GM19324 (cell line): Measurements from ENCODE around the gene STAMBP.
"Not testable (repeated sequence)": the region's sequence is repeated elsewhere in the genome, so short reads cannot be mapped to it uniquely, and the experiment has no call there.

Experiments used
- ATAC-seq: cut with Tn5 transposase; IDR thresholded peaks from one replicate; pipeline ENCODE4 v1.9.1; 2021; ENCODE audit warnings: mild to moderate bottlenecking, moderate library complexity; ENCODE audit not compliant: unreplicated experiment, low FRiP score

The STAMBP gene

DNA sequence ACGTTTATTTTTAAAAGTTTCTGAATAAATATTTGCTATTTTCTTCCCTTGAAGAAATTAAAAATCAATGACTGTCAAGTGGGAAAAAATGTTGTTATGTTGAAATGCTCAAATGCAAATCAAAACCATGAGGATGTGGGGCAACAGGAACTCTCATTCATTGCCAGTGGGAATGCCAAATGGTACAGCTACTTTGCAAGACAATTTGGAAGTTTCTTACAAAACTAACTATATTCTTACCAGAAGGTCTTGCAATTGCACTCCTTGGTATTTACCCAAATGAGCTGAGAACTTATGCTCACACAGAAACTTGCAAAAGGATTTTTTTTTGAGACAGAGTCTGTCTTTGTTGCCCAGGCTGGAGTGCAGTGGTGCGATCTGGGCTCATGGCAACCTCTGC, 56.6 kb downstream of the STAMBP start:
- no peak for ATAC-seq

DNA sequence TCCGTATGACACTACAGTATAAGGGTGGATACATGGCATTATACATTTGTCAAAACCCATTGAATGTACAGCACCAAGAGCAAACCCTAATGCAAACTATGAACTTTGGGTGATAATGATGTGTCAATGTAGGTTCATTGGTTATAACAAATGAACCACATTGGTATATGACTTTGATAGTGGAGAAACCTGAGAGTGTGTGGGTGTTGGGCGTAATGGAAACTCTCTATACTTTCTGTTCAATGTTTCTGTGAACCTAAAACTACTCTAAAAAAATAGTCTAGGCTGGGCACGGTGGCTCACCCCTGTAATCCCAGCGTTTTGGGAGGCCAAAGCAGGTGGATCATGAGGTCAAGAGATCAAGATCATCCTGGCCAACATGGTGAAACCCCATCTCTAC, 57.6 kb downstream of the STAMBP start:
- ATAC-seq = no peak

DNA sequence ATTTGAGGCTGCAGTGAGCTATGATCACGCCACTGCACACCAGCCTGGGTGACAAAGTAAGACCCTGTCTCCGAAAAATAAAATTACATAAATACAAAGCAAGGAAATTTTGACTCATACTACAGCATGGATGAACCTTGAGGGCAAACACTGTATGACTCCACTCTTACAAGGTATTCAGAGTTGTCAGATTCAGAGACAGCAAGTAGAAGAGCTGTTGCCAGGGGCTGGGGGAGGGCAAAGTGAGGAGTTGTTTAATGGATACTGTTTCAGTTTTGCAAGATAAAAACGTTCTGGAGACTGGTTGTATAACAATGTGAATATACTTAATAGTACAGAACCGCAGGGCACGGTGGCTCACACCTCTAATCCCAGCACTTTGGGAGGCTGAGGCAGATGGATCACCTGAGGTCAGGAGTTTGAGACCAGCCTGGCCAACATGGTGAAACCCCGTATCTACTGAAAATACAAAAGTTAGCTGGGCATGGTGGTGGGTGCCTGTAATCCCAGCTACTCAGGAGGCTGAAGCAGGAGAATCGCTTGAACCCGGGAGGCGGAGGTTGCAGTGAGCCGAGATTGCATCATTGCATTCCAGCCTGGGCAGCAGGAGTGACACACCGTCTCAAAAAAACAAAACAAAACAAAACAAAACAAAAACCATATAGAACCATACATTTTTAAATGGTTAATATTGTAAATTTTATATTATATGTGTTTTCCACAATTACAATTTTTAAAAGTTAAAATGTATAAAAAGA, 59.0 kb downstream of the STAMBP start:
- ATAC-seq = not testable (repeated sequence)

DNA sequence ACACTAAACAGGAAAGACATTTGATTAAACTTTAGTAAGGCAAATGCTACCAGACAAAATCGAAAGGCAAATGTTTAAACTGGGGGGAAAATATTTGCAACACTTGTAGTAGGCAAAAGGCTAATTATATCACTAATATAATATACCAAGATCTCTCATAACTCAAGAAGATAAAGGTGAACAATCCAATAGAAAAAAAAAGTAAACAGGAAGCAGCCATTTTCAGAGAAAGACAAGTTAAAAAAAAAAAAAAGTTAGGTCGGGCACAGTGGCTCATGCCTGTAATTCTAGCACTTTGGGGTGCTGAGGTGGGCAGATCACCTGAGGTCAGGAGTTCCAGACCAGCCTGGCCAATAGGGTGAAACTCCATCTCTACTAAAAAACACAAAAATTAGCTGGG, 59.6 kb downstream of the STAMBP start:
- no peak for ATAC-seq

DNA sequence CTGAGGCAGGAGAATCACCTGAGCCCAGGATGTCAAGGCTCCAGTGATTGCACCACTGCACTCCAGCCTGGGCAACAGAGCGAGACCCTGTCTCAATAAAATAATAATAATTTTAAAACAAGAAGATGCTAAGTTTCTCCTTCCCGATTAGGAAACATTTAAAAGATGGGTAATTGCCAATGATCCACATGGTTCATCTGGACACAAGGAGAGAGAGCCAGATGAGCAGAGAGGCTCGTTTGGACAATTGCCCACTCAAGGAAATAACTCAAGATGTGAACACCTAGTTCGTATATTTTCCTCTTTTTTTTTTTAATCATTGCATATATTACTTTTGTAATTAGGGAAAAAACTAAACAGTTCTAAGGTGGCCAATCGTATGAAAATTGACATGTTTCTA, 60.4 kb downstream of the STAMBP start:
- ATAC-seq = no peak

DNA sequence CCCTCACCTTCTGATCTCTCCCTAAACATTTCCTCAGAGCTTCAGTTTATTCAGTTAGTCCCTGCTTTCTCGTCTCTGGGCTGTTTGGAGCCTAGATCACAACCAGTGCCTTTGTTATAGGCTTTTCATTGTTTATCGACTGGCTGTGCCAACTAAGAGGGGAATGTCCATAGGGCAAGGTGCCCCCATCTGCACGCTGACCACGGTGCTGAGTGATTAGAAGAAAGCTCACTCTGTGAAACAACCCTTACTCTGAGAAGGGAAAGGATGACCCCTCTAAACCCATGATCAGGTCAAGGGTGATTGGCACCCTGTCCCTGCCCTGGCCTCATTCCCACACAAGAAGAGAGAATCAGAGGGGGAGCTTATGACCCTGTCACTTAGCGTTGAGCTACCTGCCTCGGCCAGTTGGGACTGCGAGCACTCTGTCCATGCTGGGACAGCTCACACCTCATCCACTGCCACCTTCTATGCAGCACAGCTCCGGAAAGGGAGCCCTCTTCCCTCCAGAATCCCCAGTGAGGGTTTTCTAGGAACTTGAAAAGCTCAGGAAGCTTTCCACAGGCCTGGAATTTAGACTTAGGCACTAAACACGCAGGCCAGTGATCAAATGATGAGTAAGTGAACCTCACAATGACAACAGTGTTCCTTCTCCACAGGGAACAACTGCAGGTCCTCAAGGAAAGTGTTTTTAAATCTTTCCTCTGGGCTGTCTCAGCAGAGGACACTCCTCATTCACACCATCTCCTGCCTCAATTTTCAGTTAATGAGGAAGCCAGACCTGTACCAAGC, 61.7 kb downstream of the STAMBP start:
- no peak for ATAC-seq

DNA sequence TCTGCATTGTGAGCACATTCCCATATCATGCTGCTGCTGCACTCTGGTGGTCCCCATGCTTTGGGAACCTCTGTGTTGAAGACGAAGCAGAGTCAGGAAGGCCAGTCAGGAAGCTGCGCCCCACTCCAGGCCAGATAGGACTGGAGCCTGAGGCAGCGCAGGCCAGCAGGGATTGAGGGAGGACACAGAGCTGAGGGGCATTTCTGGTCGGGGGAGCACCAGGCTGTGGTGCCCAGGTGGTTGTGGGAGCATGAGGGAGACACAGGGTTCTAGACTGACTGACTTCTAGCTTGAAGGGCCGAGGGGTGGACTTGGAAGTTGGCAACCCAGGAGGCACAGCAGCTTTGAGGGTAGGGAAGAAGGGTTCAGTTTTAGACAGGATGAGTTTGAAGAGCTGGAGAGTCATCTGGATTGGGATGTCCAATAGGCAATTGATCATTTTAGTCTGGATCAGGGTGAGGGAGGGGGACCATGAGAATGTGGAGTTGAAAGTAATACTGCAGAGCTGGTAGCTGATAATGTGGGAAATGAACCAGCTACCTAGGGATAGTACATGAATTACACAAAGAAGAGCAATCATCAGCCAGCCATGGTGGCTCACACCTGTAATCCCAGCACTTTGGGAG, 62.6 kb downstream of the STAMBP start:
- ATAC-seq = no peak

DNA sequence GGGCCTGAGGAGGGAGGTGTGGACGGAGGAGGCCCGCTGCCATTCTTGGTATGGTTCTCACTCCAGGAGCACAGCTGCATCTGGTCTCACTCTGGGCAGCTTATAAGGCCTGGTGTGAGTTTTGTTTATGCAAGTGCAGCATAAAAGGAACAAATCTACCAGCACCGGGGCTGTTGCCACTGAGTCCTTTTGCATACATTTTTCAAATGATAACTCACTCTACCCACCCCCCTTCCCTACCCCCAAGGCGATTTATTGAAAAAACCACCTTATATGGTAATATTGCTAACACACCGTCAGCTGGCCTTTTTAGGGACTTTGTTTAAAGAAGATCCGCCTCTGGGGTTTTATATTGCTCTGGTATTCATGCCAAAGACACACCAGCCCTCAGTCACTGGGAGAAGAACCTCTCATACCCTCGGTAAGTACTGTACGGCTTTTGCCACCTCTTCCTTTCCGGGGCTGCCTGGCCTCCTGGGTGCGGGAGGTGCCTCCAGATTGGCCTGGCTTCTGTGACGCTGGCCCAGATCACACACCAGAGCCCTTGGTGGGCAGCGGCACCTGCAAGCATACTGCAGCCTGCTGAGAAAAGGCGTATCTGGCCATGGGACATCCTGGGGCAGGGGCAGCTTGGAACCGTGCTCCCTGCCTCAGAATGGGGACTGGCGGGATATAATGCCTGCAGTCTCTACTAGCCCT, 64.0 kb downstream of the STAMBP start, which contains the start of gene ACTG2:
Gene ACTG2 (plus strand): TSS at position 378 of the 699 bp plus-strand sequence. CDS start 8,304 bp downstream, outside the sequence.
- ATAC-seq = no peak

DNA sequence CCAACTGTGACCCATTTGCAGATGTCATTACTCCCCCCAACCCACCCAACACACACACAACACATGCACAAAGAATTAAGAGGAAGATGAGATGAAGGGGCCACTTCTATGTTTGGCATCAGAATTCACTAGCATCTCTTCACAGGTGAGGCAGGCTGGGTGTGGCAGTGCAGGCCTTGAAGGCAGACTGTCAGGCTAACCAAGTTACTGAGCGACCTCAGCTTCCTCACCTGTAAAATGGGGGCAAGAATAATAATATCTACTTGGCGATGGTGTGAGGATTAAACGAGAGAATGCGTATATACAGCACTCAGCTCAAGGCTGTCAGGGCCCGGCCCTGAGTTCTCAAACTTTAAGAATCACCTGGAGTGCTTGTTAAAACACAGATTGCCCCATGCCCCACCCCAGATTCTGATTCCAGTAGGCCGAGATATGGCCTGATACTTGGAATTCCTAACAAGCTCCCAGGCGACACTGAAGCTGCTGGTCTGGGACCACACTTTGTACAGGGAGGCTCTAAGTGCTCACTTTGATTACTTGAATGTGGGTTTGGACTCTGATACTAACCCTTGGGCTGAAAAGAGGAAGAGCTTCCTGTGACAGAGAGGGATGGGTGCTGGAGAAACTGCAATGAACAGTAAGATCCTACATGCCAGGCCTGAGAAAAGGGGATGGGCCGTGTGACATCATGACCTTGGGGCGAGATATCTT, 65.2 kb downstream of the STAMBP start:
- ATAC-seq = no peak

DNA sequence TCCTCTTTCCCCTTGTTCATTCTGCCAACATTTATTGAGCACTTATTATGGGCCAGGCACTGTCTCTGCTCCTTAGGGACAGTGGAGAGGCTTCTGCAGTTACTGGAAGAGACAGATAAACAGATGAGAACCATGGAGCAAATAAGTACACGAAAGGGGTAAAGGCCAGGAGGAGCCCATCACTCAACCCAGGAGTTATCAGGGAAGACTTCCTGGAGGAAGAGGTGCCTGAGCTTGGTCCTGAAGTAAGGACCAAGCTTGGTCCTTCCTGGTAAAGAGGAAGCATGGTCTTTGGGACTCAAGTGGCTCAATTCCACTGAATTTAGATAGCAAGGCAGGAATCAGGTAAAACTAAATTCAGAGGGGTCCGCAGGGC, 65.7 kb downstream of the STAMBP start:
- ATAC-seq = no peak

DNA sequence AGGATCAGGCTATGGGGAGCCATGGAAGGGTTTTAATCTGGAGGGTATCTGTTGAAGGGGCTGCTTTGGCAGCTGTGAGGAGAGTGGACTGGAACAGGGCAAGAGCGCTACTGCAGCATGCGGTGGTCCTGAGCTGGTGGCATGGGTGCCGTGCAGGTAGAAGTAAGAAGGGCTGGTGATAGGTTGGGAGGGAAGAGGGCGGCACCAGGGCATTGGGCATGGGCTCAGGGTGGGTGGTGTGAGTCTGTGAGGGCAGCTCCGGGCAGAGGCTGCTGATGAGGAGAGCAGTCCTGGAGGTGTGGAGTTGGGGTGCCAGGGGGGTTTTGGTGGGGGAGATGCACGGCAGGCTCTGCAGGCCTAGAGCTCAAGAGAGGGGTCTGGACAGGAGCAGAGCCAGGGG, 66.1 kb downstream of the STAMBP start:
- no peak for ATAC-seq

DNA sequence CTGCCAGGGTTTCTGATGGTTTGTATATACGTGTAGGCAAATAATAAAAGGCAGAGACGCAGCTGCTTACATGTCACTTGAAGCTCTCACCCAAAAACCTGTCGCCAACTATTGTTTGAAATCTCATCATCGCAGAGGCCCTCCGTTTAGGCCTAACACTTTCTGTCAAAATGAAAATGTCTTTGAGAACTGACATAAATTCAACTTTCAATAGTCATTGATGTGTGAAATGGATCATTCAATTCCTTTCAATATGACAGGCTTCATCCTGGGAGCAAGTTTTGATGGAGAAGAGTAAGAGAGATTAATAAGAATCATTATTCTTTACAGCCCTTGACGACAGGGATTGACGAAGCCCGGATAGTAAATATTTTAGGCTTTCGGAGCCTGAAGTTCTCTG, 66.7 kb downstream of the STAMBP start:
- no peak for ATAC-seq

DNA sequence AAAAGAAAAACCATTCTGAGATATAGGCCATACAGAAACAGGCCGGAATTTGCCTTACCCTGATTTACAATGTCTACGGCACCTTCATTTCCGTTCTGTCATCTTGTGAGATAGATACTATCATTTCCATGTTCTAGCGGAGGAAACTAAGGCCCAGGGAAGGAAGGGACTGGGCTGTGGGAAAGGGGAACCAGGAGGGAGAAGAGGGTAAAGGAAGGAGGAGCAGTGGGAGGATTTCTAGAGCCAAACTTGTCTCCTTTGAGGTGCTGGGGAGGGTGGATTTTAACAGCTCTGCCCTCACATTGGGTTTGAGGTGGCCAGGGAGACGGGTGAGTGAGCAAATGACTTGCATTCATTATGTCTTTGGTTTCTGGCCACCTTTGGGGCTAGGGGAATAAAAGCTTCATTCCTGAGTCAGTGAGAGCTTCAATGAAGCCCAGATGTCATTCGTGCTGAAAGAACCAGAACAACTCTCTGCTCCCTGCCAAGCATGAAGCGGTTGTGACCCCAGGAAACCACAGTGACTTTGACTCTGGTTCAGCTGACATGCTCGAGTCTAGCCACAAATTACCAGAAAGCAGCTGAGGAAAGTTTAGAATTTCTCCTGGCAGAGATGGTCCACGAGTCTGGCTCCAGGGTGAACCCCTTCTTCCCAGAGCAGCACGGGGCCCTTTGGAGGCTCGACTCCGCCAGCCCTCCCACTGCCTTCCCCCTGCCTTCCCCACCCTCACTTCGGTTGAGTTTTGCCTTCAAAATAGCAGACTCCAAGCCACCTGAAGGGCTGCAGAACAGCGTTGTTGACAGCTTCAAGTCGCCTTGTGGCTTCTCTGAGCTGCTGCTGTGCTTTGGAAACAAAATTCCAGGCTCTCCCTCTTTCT, 67.8 kb downstream of the STAMBP start:
- ATAC-seq = no peak

DNA sequence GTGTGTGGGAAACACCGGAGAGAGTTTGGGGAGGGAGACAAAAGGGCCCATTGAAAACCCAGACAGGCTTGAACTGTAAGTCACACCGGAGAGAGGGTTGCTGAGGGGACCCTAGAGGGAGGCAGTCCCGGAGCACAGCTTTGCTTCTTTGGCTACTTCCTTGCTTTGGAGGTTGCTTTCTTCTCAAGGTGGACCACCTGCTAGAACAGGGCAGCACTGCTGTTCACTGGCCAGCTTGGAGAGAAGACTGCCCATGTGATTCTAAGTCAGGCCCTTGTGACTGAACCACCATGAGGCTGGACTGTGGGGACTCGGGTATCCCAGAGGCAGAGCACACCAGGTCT, 68.5 kb downstream of the STAMBP start:
- ATAC-seq = no peak

DNA sequence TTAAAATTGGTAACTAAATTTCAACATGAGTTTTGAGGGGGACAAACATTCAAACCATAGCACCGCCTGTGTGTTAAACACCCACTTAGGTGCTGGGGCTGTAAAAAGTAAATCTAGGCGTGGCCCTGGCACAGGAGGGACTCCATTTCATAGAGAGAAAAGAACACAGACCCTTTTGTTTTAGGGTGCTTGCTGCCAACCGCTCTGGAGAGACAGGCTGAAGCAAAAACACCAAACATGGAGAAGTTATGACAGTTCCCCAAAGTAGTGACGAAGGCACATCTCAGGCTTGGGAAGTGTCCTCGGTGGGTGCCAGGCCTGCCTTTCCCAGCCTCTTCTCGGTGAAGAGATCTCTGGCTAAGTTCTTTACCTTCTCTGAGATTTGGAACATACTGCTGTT, 69.2 kb downstream of the STAMBP start:
- no peak for ATAC-seq

DNA sequence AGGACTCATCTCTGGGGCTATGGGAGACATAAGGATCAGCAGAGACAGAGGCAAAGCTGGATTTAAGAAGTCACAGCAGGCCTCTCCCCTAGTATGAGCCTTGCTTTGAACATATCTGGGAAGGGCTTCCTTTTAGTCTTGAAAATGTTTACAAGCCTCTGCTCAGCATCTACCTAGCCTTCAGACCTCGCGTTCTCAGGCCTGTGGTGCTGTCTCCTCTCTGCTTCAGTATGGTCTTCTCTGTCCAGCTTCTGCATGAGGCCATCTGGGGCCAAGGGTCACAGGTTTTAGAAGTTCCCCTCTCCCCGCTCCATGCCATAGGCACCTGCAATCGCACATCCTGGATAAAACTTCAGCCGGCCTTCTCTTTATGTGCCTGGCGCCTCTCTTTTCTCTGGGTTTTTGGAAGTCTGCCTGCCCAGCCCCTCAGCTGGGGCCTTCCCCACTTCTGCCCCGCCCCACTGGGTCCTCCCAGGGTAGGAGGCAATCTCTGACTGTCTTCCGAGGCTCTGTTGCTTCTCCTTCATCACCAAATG, 71.1 kb downstream of the STAMBP start:
- no peak for ATAC-seq

DNA sequence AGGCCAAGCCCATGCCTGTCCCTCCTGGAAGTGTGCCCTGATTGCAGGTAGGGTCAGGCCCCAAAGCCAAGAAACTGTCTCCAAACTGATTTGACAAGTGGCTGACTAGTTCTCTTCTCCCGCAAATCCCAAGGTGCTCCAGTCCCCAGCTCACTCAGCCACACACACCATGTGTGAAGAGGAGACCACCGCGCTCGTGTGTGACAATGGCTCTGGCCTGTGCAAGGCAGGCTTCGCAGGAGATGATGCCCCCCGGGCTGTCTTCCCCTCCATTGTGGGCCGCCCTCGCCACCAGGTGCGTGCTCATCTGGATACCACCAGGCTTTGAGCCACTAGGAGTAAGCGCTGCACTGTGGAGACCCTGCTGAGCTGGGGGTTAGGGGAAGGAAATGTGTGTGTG, 72.4 kb downstream of the STAMBP start:
- no peak for ATAC-seq

DNA sequence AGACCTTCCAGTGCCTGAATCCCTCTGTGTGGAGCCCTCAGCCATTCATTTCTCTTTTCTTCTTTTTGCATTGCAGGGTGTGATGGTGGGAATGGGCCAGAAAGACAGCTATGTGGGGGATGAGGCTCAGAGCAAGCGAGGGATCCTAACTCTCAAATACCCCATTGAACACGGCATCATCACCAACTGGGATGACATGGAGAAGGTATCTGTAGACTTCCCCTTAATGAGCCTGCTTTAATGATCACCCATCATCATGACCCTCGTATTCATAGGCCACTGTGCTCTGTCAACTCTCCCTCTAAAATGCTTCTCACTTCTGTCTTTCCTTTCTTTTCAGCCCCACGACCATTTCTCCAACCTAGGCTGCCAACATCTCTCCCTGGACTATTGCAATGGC, 73.5 kb downstream of the STAMBP start:
- no peak for ATAC-seq

DNA sequence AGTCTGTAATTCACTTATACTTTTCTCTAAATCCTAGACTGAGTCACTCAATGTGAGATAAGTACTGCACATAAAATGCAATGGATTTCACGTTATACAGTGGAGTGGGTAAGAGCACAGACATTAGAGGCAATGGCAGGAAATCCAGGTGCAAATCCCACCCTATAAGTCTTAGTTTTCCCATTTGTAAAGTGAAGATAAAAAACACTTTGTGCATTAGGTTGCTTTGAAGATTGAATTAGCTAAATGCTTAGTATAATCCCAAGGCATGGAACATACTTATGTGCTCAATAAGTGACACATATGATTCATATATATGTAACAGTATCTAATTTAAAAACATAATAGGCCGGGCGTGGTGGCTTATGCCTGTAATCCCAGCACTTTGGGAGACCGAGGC, 74.6 kb downstream of the STAMBP start:
- ATAC-seq = no peak
